AG10803 (cell line): Measurements from ENCODE around the gene BARX2.

Source experiments
- DNase-seq: peaks from one replicate; pipeline ENCODE4 v3.0.0; 2010; ENCODE audit warnings: low read depth
- H3K4me3 ChIP-seq: 2 replicates; pipeline ENCODE4 v1.5.1; 2011; ENCODE audit warnings: mild to moderate bottlenecking, low read length, control low read depth
- TF ChIP-seq, protein P1 (sequence below): conservative IDR thresholded peaks from 2 replicates; pipeline ENCODE4 v1.5.1; 2011; ENCODE audit warnings: mild to moderate bottlenecking, low read length, control low read depth, inconsistent platforms

Gene BARX2

DNA sequence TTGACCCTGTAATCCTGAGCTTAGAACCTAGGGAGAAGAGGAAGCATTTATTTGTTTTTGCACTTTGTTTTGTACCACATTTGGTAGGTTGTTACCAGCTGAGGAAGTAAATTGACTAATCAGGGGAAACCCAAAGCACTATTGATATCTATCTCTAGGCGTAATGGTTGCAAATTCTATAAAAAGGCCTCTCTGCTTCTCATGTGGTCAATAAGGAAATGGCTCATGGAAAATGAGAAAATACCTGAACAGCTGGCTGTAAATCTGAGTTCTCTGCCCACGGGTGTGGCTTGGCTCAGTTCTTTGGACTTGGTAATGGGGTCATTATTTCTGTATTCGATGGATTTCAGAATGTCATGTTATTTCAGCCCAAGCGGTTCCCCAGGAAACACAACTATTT lies 42.4 kb downstream of the BARX2 start:
- H3K4me3 ChIP-seq: no peak overlapping the region
- DNase-seq: no peak
- TF ChIP-seq, protein P1, sequence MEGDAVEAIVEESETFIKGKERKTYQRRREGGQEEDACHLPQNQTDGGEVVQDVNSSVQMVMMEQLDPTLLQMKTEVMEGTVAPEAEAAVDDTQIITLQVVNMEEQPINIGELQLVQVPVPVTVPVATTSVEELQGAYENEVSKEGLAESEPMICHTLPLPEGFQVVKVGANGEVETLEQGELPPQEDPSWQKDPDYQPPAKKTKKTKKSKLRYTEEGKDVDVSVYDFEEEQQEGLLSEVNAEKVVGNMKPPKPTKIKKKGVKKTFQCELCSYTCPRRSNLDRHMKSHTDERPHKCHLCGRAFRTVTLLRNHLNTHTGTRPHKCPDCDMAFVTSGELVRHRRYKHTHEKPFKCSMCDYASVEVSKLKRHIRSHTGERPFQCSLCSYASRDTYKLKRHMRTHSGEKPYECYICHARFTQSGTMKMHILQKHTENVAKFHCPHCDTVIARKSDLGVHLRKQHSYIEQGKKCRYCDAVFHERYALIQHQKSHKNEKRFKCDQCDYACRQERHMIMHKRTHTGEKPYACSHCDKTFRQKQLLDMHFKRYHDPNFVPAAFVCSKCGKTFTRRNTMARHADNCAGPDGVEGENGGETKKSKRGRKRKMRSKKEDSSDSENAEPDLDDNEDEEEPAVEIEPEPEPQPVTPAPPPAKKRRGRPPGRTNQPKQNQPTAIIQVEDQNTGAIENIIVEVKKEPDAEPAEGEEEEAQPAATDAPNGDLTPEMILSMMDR: no peak

DNA sequence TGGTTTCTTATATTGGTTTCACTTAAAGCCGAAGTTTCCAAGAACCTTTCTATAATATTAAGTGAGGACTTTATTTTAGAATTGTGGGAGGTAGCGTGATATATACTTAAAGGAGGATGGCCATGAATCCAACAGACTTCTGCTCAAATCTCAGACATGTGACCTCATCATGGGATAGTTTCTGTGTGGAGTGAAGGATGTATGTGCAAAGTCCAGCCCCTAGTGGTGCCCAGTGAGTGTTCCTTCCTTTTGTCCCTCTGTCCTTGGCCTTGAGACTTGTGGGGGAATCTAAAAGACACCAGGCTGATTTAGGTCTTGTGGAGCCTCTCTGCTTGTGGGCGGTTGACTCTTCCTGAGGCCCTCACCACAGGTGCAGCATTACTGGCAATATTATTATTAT lies 43.7 kb downstream of the BARX2 start:
- TF ChIP-seq, protein P1: no peak
- H3K4me3 ChIP-seq: no peak overlapping the region
- no peak for DNase-seq

DNA sequence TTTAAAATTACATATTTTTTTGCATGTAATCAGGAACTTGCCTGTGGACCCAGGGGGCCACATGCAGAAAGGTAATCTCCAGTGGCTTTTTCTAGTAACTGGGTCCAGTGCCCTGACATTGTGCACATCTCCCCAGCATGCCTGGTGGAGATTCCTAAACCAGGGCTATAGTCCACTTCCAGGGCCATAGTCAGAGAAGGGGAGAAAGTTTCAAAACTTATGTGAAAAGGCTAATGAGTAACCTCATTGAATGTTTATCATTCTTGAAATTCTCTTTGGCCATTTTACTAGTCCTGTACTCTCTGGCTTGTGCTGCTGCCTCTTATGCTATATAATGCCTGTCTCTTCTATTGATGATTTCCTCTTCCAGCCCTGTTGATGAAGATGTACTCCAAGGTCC lies 47.8 kb downstream of the BARX2 start:
- TF ChIP-seq, protein P1: no peak
- no peak overlapping the region for H3K4me3 ChIP-seq
- no peak for DNase-seq

DNA sequence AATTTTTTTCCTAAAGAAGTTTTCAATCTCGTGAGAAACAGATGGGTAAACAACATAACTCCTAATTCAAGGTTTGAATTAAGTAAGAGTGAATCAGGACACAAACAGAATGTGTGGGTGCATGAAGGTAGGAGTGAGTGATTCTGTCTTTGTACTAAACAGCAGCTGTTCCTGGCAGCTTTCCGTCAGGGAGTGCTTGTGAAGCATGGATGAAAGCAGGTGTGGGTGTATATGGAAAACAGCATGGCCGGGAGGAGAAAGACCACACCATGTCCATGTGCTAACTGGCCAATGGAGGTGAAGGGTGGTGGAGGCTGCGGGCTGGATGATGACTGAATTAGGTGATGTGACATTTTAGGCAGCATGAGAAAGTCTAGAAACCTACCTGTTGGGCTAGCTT lies 49.6 kb downstream of the BARX2 start:
- no peak overlapping the region for H3K4me3 ChIP-seq
- TF ChIP-seq, protein P1: no peak
- DNase-seq: no peak

DNA sequence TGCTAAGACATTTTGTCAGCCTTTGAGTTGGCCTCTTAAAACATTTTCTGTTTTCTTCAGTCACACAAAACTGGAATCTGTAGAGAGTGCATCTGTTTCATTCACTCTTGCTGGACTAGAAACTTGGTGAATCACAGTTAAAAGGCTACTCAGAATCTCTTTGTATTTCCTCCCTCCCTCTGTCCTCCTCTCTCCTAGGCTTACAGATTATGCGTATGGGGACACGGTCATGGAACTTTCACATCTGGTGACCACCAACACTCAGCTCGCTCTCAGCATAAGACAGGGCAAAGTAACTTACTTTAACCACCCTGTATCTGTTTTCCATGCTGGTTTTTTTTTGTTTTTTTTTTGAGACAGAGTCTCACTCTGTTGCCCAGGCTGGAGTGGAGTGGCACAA lies 50.4 kb downstream of the BARX2 start:
- DNase-seq: no peak
- TF ChIP-seq, protein P1: no peak
- H3K4me3 ChIP-seq: no peak overlapping the region

DNA sequence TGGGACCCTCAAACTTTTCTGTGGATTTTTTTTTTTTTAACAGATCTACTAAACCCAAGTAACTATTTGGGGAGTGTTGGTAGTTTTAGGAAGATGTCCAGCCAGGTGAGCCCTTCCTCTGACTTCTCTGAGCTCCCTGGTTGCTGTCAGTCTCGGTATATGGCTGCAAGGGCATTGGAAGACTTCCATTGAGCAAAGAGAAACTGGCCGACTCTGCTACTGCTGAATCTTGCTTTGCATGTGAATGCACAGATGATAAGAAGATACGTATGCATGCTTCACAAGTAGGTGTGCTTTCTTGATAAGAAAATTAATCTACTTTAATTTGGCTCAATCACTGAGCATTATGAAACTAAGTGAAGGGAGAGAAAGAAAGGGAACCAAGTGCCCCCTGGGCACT lies 51.1 kb downstream of the BARX2 start:
- TF ChIP-seq, protein P1: no peak

DNA sequence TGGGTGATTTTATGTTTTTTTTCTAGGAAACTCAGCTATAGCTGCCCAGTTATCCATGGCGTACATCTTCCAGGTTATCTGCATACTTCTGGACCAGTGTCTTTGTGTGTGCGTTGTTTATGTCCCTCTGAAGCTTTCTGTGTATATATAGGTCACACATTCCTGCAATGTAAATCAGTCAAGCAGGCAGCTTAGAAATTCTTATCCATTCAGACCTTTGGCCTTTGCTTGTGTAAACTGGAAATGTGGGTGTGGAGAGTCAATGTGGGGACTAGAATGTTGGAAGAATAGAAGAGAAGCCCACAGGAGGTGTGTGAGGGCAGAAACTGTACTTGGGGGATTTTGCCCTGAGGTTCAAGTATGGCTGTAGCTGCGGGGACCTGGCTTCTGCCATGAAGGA lies 51.7 kb downstream of the BARX2 start:
- DNase-seq: no peak
- TF ChIP-seq, protein P1: no peak
- H3K4me3 ChIP-seq: no peak overlapping the region

More for the DNA sequence above, 51.1 kb downstream of the BARX2 start:
- no peak overlapping the region for H3K4me3 ChIP-seq
- DNase-seq: no peak
